22Rv1 (cell line): ENCODE measurements around the gene COL9A3.

Source experiments
- ZFX ChIP-seq: fragments of 450-650 bp; IDR thresholded peaks from 2 replicates; pipeline ENCODE4 v1.6.1; 2017; ENCODE audit warnings: antibody characterized with exemption, borderline replicate concordance
- TF ChIP-seq, protein P1 (sequence below): fragments of 450-650 bp; IDR thresholded peaks from 2 replicates; pipeline ENCODE4 v1.5.1; 2017; ENCODE audit warnings: mild to moderate bottlenecking

DNA sequence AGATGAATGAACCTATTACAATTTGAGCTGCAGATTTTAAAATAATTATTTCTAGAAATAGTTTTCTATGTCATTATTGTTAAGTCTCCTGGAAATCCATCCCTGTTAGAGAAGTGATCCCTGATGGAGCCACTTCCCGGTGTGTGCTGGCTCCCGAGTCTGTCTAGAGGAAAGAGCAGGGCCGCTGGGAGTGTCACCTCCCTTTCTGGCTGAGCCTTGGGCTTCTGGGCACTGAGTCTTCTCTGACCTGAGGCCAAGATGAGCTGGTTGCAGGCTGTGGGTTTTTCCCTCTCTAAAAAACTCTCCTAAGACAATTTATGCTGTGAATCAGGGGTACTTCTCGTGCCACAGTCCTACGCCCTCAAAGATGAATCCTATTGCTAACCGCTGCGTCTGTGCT is 73.6 kb downstream of the COL9A3 start:
- TF ChIP-seq, protein P1, sequence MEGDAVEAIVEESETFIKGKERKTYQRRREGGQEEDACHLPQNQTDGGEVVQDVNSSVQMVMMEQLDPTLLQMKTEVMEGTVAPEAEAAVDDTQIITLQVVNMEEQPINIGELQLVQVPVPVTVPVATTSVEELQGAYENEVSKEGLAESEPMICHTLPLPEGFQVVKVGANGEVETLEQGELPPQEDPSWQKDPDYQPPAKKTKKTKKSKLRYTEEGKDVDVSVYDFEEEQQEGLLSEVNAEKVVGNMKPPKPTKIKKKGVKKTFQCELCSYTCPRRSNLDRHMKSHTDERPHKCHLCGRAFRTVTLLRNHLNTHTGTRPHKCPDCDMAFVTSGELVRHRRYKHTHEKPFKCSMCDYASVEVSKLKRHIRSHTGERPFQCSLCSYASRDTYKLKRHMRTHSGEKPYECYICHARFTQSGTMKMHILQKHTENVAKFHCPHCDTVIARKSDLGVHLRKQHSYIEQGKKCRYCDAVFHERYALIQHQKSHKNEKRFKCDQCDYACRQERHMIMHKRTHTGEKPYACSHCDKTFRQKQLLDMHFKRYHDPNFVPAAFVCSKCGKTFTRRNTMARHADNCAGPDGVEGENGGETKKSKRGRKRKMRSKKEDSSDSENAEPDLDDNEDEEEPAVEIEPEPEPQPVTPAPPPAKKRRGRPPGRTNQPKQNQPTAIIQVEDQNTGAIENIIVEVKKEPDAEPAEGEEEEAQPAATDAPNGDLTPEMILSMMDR = no peak
- TF ChIP-seq ZFX = no peak
